Epithelial cell of esophagus (primary cell): ENCODE results near the gene LMF1.
"Not testable (repeated sequence)": the region's sequence is repeated elsewhere in the genome, so short reads cannot be mapped to it uniquely, and the experiment has no call there.

Source experiments
- DNase-seq: peaks from one replicate; pipeline ENCODE4 v3.0.0; 2010; ENCODE audit warnings: low read depth
- H3K4me3 ChIP-seq: 2 replicates; pipeline ENCODE4 v1.5.1; 2011; ENCODE audit warnings: mild to moderate bottlenecking, low read length, control low read depth
- TF ChIP-seq, protein P1 (sequence below): IDR thresholded peaks from 2 replicates; pipeline ENCODE4 v1.5.1; 2011; ENCODE audit warnings: low read depth, mild to moderate bottlenecking, low read length, control low read depth, inconsistent platforms; ENCODE audit not compliant: insufficient read depth; ENCODE audit errors: missing control alignments

The LMF1 gene

DNA sequence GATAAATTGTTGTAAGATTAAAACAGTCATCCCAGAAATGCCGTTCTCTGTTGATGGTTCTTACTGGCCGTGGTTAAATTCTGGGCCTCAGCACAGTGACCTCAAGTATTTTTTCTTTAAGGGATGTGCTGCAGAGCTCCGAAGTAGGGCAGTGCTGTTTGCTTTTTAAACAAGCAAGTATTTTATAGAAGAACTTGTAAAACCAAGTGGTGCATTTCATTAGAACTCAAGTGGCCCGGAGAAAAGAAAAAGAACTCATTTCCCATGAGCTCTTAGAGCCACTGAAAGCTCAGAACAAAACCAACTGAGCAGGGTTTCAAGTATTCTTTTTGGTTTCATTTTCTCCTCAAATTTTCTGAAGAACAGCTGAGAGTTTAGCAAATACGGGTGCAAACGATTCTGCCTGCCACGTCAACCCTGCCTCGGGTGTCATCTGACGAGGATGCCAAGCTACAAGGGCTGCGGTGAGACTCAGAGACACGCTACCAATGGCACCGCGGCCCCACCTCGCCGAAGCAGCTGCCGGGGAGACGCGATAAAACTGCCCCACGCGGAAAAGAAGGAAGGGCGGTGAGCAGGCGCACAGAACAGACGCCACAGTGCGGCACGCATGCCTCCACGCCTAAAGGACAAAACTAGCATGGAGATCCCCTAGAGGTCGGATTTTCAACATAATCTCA is 6.3 kb downstream of the LMF1 start:
- TF ChIP-seq, protein P1, sequence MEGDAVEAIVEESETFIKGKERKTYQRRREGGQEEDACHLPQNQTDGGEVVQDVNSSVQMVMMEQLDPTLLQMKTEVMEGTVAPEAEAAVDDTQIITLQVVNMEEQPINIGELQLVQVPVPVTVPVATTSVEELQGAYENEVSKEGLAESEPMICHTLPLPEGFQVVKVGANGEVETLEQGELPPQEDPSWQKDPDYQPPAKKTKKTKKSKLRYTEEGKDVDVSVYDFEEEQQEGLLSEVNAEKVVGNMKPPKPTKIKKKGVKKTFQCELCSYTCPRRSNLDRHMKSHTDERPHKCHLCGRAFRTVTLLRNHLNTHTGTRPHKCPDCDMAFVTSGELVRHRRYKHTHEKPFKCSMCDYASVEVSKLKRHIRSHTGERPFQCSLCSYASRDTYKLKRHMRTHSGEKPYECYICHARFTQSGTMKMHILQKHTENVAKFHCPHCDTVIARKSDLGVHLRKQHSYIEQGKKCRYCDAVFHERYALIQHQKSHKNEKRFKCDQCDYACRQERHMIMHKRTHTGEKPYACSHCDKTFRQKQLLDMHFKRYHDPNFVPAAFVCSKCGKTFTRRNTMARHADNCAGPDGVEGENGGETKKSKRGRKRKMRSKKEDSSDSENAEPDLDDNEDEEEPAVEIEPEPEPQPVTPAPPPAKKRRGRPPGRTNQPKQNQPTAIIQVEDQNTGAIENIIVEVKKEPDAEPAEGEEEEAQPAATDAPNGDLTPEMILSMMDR = no peak
- H3K4me3 ChIP-seq = peak overlapping the region; percentile 21
- peak; percentile 24 for DNase-seq

DNA sequence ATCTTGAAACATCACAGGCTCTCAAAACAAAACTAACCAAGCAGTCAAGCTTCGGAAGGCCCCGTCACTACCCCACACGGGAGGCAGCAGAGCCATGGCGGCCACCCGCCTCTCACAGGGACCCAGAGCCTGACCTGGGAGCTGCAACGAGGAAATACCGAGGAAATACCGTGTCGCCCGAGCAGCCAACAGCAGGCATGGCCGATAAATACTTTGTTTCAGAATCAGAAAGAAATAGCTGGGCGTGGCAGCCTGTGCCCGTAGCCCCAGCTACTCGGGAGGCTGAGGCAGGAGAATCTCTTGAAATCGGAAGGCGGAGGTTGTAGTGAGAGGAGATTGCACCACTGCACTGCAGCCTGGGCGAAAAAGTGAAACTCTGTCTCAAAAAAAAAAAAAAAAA is 6.9 kb downstream of the LMF1 start:
- DNase-seq = no peak
- TF ChIP-seq, protein P1 = no peak
- H3K4me3 ChIP-seq = no peak overlapping the region

DNA sequence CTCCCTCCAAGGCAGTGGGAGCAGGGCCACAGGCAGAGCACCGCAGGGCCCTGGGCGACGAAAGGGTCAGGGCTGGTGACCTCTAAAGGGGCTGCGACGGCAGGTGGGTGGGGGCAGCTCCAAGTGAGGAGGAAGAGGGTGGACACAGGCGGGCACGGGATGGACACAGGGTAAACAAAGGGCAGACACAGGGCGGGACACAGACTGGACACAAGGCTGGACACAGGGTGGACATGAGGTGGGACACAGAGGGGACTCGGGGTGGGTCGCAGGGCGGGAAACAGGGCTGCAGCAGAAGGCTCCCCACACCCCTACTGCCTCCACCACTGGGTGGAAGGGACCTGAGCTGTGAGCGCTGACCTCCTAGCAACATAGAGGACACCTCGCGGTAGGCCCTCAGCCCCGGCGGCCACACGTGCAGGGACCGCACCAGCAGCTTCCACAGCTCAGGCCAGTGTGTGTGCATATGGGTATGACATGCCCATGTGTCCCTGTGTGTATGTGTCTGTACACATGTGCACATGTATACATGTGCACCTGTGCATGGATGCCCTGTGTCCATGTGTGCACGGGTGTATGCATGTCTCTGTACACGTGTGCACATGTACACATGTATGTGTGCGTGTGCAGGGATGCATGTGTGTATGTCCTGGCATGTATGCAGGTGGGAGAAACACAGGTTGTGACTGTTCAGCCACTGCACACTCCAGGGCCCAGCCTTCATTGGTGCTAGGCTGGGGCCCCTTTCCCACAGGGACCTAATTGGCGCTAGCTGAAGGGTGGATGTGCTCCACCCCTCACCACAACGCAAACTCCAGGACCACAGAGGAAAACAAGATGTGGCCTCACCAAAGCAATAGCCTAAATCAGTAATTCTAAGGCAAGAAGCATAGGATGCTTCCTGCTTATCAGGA is 7.6 kb downstream of the LMF1 start:
- TF ChIP-seq, protein P1 = no peak
- no peak overlapping the region for H3K4me3 ChIP-seq
- no peak for DNase-seq

DNA sequence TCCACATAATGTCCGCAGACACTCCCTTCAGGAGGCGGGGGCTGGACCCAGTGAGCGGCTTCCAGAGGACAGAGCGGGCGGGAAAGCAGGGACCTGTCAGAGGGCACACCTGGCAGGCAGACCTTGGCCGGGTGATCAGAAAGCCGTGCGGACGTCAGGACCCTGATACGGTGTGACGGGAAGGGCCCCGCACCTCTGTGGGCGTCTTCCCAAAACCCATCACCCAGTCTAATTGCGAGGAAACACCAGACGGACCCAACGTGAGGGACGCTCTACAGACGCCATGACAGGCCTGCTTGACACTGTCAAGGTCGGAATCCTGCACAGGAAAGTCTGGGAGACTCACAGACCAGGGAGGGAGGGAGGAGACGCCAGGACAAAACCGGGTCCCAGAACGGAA is 8.4 kb downstream of the LMF1 start:
- DNase-seq = no peak
- no peak overlapping the region for H3K4me3 ChIP-seq
- TF ChIP-seq, protein P1 = no peak

DNA sequence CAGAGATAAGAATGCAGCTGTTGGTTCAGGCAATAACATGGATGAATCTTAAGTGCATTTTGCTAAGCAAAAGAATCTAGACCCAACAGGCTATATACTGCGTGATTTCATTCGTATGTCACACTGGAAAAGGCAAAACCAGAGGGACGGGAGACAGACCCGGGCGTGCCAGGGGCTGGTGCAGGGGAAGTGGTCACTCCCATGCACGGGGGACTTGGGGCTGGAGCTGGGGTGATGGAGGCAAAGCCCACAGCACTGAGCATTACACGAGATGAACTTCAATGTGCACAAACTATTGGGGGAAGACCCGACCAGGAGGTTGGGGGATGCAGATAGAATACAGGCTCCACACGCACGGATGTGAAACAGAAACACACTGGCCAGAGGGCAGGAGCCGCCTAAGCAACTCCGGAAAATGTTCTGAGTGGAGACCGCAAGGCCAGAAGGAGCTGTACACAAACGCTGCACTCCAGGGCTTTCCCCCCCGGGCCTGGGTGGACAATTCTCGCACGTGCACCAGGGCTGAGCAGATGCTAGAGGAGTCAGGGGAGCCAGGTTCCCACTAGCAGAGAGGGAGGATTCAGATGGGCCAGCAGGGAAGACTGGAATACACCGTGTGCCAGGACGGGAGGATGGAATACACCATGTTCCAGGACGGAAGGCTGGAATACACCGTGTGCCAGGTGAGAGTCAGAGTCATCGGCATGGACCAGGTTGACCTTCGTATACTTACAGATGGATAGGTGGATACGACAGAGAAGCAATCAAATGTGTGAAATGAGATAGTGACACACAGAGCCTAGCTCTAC is 11.3 kb downstream of the LMF1 start:
- DNase-seq = no peak
- TF ChIP-seq, protein P1 = no peak
- H3K4me3 ChIP-seq = no peak overlapping the region

DNA sequence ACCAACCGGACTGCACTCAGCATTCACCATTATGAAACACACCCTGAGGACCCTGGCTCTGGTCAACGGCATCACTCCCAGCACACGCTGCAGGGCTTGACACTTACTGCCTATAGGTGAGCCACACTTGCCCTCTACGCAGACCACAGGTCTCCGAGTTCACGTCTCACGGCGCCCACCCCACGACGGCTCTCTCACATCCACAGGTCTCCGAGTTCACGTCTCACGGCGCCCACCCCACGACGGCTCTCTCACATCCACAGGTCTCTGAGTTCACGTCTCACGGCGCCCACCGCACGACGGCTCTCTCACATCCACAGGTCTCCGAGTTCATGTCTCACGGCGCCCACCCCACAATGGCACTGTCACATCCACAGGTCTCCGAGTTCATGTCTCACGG is 15.0 kb downstream of the LMF1 start:
- not testable (repeated sequence) for DNase-seq, H3K4me3 ChIP-seq

DNA sequence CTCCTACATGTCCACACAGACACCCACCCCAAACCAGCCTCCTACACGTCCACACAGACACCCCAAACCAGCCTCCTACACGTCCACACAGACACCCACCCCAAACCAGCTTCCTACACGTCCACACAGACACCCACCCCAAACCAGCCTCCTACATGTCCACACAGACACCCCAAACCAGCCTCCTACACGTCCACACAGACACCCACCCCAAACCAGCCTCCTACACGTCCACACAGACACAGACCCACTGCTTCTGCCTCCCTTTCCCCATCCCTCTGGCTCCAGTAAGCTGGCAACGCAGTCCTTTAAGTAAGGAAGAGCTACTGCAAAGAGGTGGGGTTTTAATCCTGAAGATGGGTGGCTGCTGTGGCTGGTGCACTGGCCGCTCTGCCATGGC is 17.0 kb downstream of the LMF1 start:
- not testable (repeated sequence) for DNase-seq, H3K4me3 ChIP-seq
